Heart right ventricle (tissue), 16 donors: ENCODE data around the gene FOXN3. TPM values are rescaled to one million over a fixed set of nuclear protein-coding genes. Genes with fewer than 3 reads are reported as not detected.

Experiments used
- ATAC-seq, 8 donors: fragments of 200-7000 bp; cut with Tn5 transposase; one replicate each; pipeline ENCODE4 v1.9.1; 2020; ENCODE audit warnings: mild to moderate bottlenecking in 8 of 8, moderate library complexity in 8 of 8, moderate number of reproducible peaks in 1 of 8
- DNase-seq, 2 donors: peaks; one replicate each; pipeline ENCODE4 v3.0.0-alpha.2; 2020
- H3K27ac ChIP-seq, 10 donors: fragments of 200-600 bp; sonication (generic) in 2 of 10; one replicate each; pipeline versions ENCODE4 v1.5.0 to v1.8.0; 2020 to 2022; ENCODE audit warnings: mild to moderate bottlenecking in 3 of 10
- H3K27me3 ChIP-seq, 7 donors: fragments of 200-600 bp; one replicate each; pipeline ENCODE4 v1.8.0; 2021 to 2022; ENCODE audit warnings: mild to moderate bottlenecking in 2 of 7
- H3K36me3 ChIP-seq, 9 donors: fragments of 200-600 bp; sonication (generic) in 1 of 9; one replicate each; pipeline versions ENCODE4 v1.5.0 to v1.8.0; 2020 to 2022; ENCODE audit warnings: mild to moderate bottlenecking in 2 of 9
- H3K4me1 ChIP-seq, 9 donors: fragments of 200-600 bp; sonication (generic) in 1 of 9; one replicate each; pipeline versions ENCODE4 v1.5.0 to v1.8.0; 2020 to 2022; ENCODE audit warnings: mild to moderate bottlenecking in 4 of 9
- H3K4me3 ChIP-seq, 10 donors: fragments of 200-600 bp; sonication (generic) in 2 of 10; one replicate each; pipeline versions ENCODE4 v1.5.0 to v1.8.0; 2020 to 2022; ENCODE audit warnings: mild to moderate bottlenecking in 7 of 10, moderate library complexity in 2 of 10
- H3K9me3 ChIP-seq, 11 donors: fragments of 200-600 bp in 10 of 11; sonication (generic) in 2 of 11; one replicate each; pipeline versions ENCODE4 v1.5.0 to v1.8.0; 2013 to 2022; ENCODE audit warnings: mild to moderate bottlenecking in 2 of 11, control low read depth in 1 of 11, moderate library complexity in 1 of 11
- CTCF ChIP-seq, 9 donors: fragments of 200-600 bp; sonication (generic) in 2 of 9; IDR thresholded peaks; one replicate each; pipeline versions ENCODE4 v1.5.0 to v1.8.0; 2021 to 2022; ENCODE audit warnings: antibody characterized with exemption in 9 of 9, mild to moderate bottlenecking in 5 of 9, moderate library complexity in 1 of 9
- WGBS, 2 donors: extraction: QIAGEN DNeasy Blood & Tissue Kit; methylation state at CpG; one replicate each; pipeline ENCODE4 v1.1.7; 2013; ENCODE audit warnings: inconsistent platforms in 1 of 2; 5-methylcytosine and 5-hydroxymethylcytosine counted together
- intact Hi-C, 10 donors: fragments of 100-400 bp; cut with DNase I; formaldehyde crosslinking; loops; one replicate each; pipeline versions ENCODE4 v1.11.1 to v1.14.2; 2022
- polyA plus RNA-seq, 2 donors: library from polyadenylated mRNA; stranded (reverse); fragments of 200-250 nt; gene quantifications; one replicate each; pipeline ENCODE4 v1.2.3, GENCODE V29; 2013
- total RNA-seq, 10 donors: library from RNA; stranded (reverse); fragmentation: NEBNext Ultra II Directional in 3 of 10; extraction: Animal tissue kit (Norgen Biotek cat#: 25700) in 3 of 10; gene quantifications; one replicate each; pipeline versions ENCODE4 v1.2.1 to v1.2.4, GENCODE V29; 2021 to 2023
- donor health status: Arrhythmogenic right ventricular cardiomyopathy.
- donor health status: ischemic (EF 13 %, LVEDD 7.1; RV severe dilation, severe dysfunction).
- donor health status: healthy with polysubstance abuse.
- donor health status: DM: no; HTN: yes; CAD: no.
- donor health status: DM: no; HTN: no; CAD: no.
- donor health status: ischemic (EF 25% LVEDD 6.9; RV normal size, moderate dysfunction).
- donor health status: ischemic (EF 25% LVEDD 5.7; RV mildly dilated, moderate dysfunction).
- donor health status: healthy.
- donor health status: DM: yes; HTN: yes; CAD: no.
- donor health status: Ischemic cardiomyopathy.
- donor health status: ischemic (EF 35%, LVEDD 5.7; RV mildly dilated, moderate dysfunction).
- donor health status: nonischemic (EF 11% LVEDD 7.7; RV severe dilation, severe dysfunction).
- donor health status: DM: yes; HTN: yes; CAD: no.
- donor health status: PGD.
- donor health status: ischemic (EF 29% LVEDD 5.4; RV normal size, mild dysfunction).
- donor health status: nonischemic (EF 23%, LVEDD 6.1; RV moderate dilation, normal function).

Gene FOXN3
- total and polyA plus RNA-seq, 12 donors = 13.0 to 150 (median 107) TPM

DNA sequence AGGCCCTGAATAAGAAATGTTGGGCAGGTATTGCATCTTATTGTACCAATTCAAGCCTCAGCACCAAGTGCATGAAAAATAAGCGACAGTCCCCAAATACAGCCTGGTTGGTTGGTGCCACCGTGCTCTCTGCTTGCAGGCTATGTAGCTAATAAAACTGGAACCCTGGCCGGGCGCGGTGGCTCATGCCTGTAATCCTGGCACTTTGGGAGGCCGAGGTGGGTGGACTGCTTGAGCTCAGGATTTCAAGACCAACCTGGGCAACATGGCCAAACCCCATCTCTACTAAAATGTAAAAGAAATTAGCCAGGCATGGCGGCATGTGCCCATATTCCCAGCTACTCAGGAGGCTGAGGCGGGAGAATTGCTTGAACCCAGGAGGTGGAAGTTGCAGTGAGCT lies 25.5 kb downstream of the FOXN3 start:
- H3K27ac ChIP-seq = peak overlapping the region in 5 of 10 donors; percentile 12 to 57 (median 42)

DNA sequence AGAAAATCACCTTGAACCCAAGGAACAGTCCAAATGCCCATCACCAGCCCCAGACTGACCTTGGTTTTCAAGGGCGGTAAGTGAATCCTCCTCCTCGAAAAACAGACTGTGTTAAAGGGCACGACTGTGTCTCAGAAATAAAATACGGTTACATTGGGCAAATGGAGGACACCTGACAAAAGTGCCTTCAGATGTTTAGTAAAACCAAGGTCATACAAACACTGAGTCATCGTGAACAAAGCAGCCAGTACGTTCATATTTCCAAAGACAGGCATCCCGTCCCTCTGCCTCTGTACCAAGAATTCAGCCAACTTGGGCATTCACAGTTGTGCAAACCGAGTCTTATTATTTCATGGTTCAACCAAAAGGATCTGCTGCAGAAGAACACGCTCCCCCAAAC lies 25.9 kb downstream of the FOXN3 start:
- Histone ChIP-seq H3K4me3 (no peak overlapping the region), H3K9me3 (no peaks in the 10 kb centered on the region), H3K4me1 (peaks cover 2 to 71% (median 49%) of the 10 kb centered on the region in 9 donors), H3K27ac (peak overlapping the region in 8 of 10 donors; percentile 12 to 57 (median 33)), H3K36me3 (no peaks in the 10 kb centered on the region), H3K27me3 (no peaks in the 10 kb centered on the region)
- no peak for TF ChIP-seq CTCF (IDR thresholded peaks at IDR 0.05)
- WGBS, 2 donors = 72 to 74% methylated on average over 9 of the region's 9 CpGs
- DNase-seq (no peak), ATAC-seq (peak in 4 of 8 donors; percentile 14 to 26 (median 22))
- intact Hi-C loops = loop anchor here in 1 of 10 donors (10.0 kb wide), 1 partner anchor 86 kb away; no protein-coding TSS in a partner anchor

More for the DNA sequence above, 25.5 kb downstream of the FOXN3 start:
- Histone ChIP-seq H3K4me3 (no peak overlapping the region), H3K36me3 (no peaks in the 10 kb centered on the region), H3K9me3 (no peaks in the 10 kb centered on the region), H3K4me1 (peaks cover 2 to 71% (median 45%) of the 10 kb centered on the region in 9 donors), H3K27me3 (no peaks in the 10 kb centered on the region)
- intact Hi-C loops = loop anchor here in 1 of 10 donors (10.0 kb wide), 1 partner anchor 87 kb away; no protein-coding TSS in a partner anchor
- DNase-seq (no peak), ATAC-seq (no peak)
- 88 to 98% methylated on average over 8 of the region's 8 CpGs for WGBS, 2 donors
- TF ChIP-seq CTCF (IDR thresholded peaks at IDR 0.05) = no peak

GRCh38 chr14:89388853-89389252 lies 28.2 kb downstream of the FOXN3 start:
- Histone ChIP-seq H3K9me3 (no peaks in the 10 kb centered on the region), H3K4me3 (no peak overlapping the region), H3K27ac (peak overlapping the region in 2 of 10 donors; percentile 0 to 4), H3K36me3 (no peaks in the 10 kb centered on the region), H3K4me1 (peaks cover 6 to 70% (median 55%) of the 10 kb centered on the region in 9 donors), H3K27me3 (no peaks in the 10 kb centered on the region)
- peak in 2 of 8 donors; percentile 21 to 38 for ATAC-seq
- TF ChIP-seq CTCF (IDR thresholded peaks at IDR 0.05) = peak in 6 of 9 donors; percentile 16 to 53 (median 36)
- intact Hi-C loops = no loop called here
- no peak for DNase-seq
- WGBS, 2 donors = 57 to 58% methylated on average over 5 of the region's 5 CpGs

DNA sequence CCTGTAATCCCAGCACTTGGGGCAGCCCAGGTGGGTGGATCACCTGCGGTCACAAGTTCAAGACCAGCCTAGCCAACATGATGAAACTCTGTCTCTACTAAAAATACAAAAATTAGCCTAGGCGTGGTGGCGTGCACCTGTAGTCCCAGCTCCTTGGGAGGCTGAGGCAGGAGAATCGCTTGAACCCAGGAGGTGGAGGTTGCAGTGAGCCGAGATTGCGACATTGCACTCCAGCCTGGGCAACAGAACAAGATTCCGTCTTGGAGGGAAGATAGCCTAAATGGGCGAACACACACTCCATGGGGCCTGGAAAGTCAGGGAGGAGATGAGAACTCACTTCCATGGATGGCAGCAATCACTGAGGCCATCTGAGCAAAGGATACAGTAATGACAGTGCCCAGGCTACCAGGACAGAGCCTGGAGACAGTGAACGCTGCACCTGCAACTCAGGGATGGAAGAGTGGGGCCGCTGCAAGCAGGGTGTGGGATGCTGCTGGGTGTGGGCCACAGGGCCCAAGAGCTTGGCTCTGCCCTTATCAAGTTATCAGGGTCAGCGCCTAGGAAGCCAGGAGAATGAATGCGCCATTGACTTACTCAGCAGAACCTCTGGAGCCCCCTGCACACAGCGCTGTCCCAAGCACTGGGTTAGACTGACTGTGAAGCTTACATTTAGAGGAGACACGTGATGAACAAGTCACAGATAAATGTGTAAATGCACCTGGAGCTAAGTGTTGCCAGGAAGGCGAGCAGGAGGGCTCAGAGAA lies 28.9 kb downstream of the FOXN3 start:
- Histone ChIP-seq H3K36me3 (no peaks in the 10 kb centered on the region), H3K27ac (peak overlapping the region in 2 of 10 donors; percentile 0 to 4), H3K4me3 (no peak overlapping the region), H3K9me3 (no peaks in the 10 kb centered on the region), H3K4me1 (peaks cover 6 to 76% (median 62%) of the 10 kb centered on the region in 9 donors), H3K27me3 (no peaks in the 10 kb centered on the region)
- 84% methylated on average over 15 of the region's 15 CpGs for WGBS, 2 donors
- intact Hi-C loops = no loop called here
- no peak for DNase-seq
- TF ChIP-seq CTCF (IDR thresholded peaks at IDR 0.05) = no peak
- ATAC-seq = peak in 1 of 8 donors; percentile 14
